Urinary bladder (tissue), 4 donors: ENCODE data around the gene DGCR8. TPM values are rescaled to one million over a fixed set of nuclear protein-coding genes. Genes with fewer than 3 reads are reported as not detected.

ENCODE experiments used
- DNase-seq: peaks from one replicate; pipeline ENCODE4 v3.0.0-alpha.2; 2015; ENCODE audit errors: extremely low spot score
- H3K27ac ChIP-seq: one replicate; pipeline ENCODE4 v1.5.1; 2013; ENCODE audit warnings: low read depth, mild to moderate bottlenecking, moderate library complexity
- H3K36me3 ChIP-seq: one replicate; pipeline ENCODE4 v1.6.1; 2013; ENCODE audit warnings: mild to moderate bottlenecking, moderate library complexity; ENCODE audit not compliant: insufficient read depth
- H3K4me1 ChIP-seq: one replicate; pipeline ENCODE4 v1.6.1; 2013; ENCODE audit warnings: mild to moderate bottlenecking, moderate library complexity; ENCODE audit not compliant: insufficient read depth
- H3K4me3 ChIP-seq: one replicate; pipeline ENCODE4 v1.5.1; 2013; ENCODE audit warnings: low read depth, low read length
- WGBS: extraction: QIAGEN DNeasy Blood & Tissue Kit; methylation state at CpG from one replicate; pipeline ENCODE4 v1.1.7; 2013; 5-methylcytosine and 5-hydroxymethylcytosine counted together
- polyA plus RNA-seq: library from polyadenylated mRNA; stranded (reverse); fragments of 200-250 nt; gene quantifications from one replicate; pipeline ENCODE4 v1.2.3, GENCODE V29; 2013
- total RNA-seq: library from RNA; depleted of rRNA; stranded (reverse); fragments of >200 nt; gene quantifications from one replicate; pipeline ENCODE4 v1.2.3, GENCODE V29; 2014
- donor health status: healthy with polysubstance abuse.
- donor health status: healthy.

DGCR8 gene
- total and polyA plus RNA-seq, 2 donors, result 18.9 to 24.8 TPM

DNA sequence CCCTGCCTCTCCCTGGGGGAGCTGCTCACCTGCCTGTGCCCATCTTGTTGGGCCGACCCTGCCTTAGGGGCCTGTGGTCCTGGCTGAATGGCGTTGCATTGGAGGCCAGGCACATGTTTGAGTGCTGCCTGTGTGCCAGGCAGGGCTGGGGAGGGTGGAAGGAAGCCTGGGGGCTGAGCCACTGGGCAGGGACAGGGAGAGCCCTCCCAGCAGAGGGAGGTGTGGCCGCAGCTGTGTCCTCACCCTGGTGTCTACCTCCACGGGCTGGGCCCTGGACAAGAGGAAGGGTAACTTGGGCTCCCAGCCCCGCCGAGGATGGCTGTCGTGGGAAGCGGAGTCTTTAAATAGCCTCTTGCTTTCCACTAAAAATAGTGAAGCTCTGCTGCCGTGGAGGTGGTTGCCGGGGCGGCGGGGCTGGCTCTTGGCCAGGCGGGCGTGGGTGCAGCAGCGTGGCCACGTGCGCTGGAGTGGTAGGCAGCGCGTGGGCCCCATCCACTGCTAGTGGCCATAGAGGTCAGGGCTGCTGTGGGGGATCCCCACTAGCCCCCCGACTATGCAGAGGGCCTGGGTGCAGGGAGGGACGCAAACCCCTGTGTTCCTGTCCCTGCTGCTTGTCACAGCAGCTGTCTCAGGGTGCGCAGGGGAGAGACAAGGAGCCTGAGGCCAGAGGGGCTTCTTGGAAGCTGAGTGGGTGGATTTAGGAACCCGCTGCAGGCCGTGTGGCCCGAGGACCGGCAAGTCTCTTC lies 57.8 kb downstream of the DGCR8 start:
- no peak for DNase-seq
- 37% methylated on average over 26 of the region's 26 CpGs for WGBS
- Histone ChIP-seq H3K27ac (no peak overlapping the region), H3K4me1 (peaks cover 2% of the 10 kb centered on the region), H3K36me3 (no peaks in the 10 kb centered on the region), H3K4me3 (no peak overlapping the region)

DNA sequence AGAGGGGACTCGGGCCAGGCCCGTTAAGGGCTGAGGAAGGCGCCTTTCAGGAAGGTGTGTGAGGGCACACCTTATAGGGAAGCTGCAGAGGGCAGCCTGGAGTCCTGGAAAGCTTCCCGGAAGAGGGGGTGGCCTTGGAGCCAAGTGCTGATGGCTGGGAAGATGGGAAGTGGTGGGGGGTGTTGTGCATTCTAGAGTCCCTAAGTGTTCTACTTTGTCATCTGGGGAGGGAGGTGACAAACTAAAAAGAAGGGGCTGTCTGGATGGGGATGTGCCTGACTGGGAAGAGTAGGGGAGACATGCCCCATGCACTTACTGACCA lies 58.3 kb downstream of the DGCR8 start:
- no peak for DNase-seq
- H3K4me3 ChIP-seq, result no peak overlapping the region
- no peaks in the 10 kb centered on the region for H3K36me3 ChIP-seq
- no peaks in the 10 kb centered on the region for H3K4me1 ChIP-seq
- H3K27ac ChIP-seq, result no peak overlapping the region
- 55% methylated on average over 4 of the region's 4 CpGs for WGBS

DNA sequence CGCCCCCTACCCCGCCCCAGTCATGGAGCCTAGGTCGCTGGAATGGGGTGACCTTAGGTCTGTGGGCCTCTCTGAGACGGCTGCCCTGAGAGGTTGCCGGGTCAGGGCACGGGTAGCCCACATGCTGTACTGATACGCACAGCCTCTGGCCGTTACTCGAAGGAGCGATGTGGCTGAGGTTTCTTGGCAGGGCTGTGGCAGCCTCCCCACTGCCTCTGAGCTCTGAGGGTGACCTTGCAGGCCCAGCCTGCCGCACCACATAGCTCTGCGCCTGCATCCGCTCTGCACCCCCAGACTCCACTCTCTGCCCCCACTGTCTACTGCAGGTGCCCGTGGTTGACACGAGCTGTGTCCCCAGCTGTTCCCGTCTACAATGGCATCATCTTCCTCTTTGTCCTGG lies 58.8 kb downstream of the DGCR8 start:
- WGBS, result 93% methylated on average over 16 of the region's 16 CpGs

DNA sequence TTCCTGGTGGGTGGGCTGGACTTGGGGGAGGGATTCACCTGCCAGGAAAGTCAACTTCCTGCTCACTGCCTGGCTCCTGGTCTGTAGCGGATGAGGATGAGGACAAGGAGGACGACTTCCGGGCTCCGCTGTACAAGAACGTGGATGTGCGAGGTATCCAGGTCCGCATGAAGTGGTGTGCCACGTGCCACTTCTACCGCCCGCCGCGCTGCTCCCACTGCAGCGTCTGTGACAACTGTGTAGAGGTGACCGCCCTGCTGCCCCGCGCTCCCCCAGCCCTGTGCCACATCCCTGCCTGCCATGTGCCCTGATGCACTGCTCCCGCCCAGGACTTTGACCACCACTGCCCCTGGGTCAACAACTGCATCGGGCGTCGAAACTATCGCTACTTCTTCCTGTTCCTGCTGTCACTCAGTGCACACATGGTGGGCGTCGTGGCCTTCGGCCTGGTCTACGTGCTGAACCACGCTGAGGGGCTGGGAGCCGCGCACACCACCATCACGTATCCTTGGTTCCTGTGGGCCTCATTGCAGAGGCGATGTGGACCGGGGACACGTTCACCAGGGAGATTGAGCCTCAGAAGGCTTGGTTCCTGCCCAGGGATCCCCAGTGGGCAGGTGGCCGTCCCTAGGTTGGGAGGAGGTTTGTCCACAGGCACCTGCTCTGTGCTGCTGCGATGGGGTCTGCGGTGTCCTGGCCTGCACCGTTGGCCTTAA lies 59.5 kb downstream of the DGCR8 start:
- no peak for DNase-seq
- no peaks in the 10 kb centered on the region for H3K36me3 ChIP-seq
- no peaks in the 10 kb centered on the region for H3K4me1 ChIP-seq
- no peak overlapping the region for H3K4me3 ChIP-seq
- no peak overlapping the region for H3K27ac ChIP-seq
- 94% methylated on average over 36 of the region's 36 CpGs for WGBS

More for the DNA sequence above, 58.8 kb downstream of the DGCR8 start:
- H3K27ac ChIP-seq, result no peak overlapping the region
- no peaks in the 10 kb centered on the region for H3K4me1 ChIP-seq
- H3K36me3 ChIP-seq, result no peaks in the 10 kb centered on the region
- no peak for DNase-seq
- H3K4me3 ChIP-seq, result no peak overlapping the region

DNA sequence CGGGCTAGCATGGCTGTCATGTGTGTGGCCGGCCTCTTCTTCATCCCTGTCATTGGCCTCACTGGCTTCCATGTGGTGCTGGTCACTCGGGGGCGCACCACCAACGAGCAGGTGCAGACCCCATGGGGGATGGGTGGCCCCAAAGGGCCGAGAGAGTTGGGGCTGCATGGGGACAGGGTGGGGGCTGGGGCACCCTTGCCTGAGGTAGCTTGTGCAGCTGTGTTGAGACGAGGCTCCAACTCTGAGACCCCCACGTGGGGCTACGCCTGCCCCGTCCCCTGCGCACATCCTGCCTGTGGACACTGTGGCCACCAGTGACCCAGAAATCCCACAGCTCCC lies 60.0 kb downstream of the DGCR8 start:
- WGBS, result 91% methylated on average over 11 of the region's 11 CpGs

DNA sequence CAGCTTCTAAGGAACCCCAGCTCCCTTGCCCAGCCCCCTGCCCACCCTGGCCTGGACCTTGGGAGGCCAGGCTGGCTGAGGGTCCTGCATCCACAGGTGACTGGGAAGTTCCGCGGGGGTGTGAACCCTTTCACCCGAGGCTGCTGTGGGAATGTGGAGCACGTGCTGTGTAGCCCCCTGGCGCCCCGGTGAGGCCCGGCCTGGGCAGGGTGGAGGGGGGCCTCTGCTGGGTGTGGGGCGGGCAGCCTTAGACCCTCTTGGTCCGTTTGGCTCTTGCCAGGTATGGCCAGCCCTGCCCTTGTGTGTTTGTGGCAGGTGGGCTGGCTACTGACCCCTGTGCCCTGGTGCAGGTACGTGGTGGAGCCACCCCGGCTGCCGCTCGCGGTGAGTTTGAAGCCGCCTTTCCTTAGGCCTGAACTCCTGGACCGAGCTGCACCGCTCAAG lies 60.5 kb downstream of the DGCR8 start:
- Histone ChIP-seq H3K4me3 (no peak overlapping the region), H3K27ac (no peak overlapping the region), H3K4me1 (no peaks in the 10 kb centered on the region), H3K36me3 (no peaks in the 10 kb centered on the region)
- DNase-seq, result no peak
- 92% methylated on average over 17 of the region's 17 CpGs for whole genome bisulfite sequencing

More for the DNA sequence above, 60.0 kb downstream of the DGCR8 start:
- Histone ChIP-seq H3K4me1 (no peaks in the 10 kb centered on the region), H3K27ac (no peak overlapping the region), H3K4me3 (no peak overlapping the region), H3K36me3 (no peaks in the 10 kb centered on the region)
- DNase-seq, result no peak

DNA sequence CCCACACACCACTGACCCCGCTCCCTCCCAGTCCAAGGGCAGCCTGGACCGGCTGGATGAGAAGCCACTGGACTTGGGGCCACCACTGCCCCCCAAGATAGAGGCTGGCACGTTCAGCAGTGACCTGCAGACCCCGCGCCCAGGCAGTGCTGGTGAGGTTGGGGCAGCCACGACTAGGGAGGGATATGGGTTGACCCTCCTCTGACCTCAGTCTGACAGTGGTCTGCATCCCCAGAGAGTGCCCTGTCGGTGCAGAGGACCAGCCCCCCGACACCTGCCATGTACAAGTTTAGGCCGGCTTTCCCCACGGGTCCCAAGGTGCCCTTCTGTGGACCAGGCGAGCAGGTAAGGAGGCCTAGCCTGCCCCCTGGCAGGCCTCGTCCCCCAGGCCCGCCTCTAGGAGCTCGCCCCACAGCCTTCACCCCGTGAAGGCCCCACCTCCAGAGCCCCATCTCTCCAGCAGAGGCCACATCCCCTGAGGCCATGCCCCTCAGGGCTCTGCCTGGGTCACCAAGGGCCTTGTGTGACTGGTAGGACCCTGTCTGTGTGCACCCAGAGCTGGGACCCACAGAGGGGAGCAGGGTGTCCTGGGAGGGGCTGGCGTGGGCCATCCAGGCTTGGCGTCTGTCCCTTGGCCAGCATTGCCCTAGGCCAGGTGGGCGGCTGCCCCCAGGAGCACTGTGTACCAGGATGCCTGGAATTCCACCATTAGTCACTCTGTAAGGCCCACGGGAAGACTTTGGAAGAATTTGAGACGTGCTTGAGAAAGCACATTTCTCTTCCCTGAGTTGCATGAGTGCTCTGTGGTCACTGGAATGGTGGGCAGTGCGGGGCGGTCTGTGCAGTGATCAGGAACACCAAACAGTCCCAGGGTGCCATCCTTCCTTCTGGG lies 61.4 kb downstream of the DGCR8 start:
- WGBS, result 88% methylated on average over 22 of the region's 22 CpGs
- no peaks in the 10 kb centered on the region for H3K36me3 ChIP-seq
- no peak overlapping the region for H3K27ac ChIP-seq
- no peaks in the 10 kb centered on the region for H3K4me1 ChIP-seq
- DNase-seq, result no peak
- H3K4me3 ChIP-seq, result no peak overlapping the region

DNA sequence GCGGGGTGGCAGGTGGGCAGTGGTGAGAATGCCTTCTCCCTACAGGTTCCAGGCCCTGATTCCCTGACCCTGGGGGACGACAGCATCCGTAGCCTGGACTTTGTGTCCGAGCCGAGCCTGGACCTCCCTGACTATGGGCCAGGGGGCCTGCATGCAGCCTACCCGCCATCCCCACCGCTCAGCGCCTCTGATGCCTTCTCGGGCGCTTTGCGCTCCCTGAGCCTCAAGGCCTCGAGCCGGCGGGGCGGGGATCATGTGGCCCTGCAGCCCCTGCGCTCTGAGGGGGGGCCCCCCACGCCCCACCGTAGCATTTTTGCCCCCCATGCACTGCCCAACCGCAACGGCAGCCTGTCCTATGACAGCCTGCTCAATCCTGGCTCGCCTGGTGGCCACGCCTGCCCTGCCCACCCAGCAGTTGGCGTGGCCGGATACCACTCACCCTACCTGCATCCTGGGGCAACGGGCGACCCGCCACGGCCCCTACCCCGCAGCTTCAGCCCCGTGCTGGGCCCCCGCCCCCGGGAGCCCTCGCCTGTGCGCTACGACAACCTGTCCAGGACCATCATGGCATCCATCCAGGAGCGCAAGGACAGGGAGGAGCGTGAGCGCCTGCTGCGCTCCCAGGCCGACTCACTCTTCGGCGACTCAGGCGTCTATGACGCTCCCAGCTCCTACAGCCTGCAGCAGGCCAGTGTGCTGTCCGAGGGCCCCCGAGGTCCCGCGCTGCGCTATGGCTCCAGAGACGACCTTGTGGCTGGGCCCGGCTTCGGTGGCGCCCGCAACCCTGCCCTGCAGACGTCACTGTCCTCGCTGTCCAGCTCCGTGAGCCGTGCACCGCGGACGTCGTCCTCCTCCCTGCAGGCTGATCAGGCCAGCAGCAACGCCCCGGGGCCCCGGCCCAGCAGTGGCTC lies 62.9 kb downstream of the DGCR8 start:
- no peak for DNase-seq
- 91% methylated on average over 65 of the region's 65 CpGs for WGBS
- Histone ChIP-seq H3K4me3 (no peak overlapping the region), H3K4me1 (no peaks in the 10 kb centered on the region), H3K36me3 (no peaks in the 10 kb centered on the region), H3K27ac (no peak overlapping the region)

DNA sequence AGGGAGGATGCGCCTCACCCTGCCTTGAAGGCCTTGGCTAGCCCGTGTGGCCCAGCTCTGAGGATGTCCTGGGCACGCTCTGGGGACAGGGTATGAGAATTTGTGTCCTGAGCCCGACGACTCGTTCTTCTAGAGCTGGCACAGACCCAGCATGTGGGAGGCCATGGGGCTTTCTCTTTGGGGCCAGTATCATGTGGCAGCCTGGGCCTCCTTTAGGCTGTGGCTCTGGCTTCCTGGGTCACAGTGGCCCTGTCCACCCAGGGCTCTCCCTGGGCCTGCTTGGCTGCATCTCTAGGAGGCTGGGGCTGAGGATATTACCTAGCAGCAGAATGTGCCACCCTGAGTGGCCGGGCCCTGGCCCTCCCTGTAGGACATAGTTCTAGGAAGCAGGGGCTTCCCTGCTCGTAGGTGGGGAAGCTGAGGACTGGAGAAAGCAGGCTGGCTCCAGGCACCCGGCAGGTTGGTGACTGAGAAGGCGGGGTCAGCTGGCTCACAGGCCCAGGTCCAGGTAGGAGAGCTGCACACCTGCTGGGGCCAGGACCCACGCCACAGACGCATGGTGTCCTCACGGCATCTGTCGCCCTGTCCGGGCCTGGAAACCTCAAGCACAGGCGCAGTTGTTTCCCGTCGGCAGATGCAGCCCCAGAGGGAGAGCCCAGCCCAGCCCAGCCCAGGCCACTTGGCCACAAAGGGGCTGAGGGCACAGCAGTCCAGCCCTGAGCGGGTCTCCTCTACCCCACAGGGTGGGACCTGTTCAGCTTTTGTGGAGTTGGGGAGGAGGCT lies 64.0 kb downstream of the DGCR8 start:
- H3K36me3 ChIP-seq, result no peaks in the 10 kb centered on the region
- WGBS, result 87% methylated on average over 19 of the region's 19 CpGs
- H3K4me1 ChIP-seq, result no peaks in the 10 kb centered on the region
- no peak overlapping the region for H3K4me3 ChIP-seq
- DNase-seq, result no peak
- no peak overlapping the region for H3K27ac ChIP-seq

DNA sequence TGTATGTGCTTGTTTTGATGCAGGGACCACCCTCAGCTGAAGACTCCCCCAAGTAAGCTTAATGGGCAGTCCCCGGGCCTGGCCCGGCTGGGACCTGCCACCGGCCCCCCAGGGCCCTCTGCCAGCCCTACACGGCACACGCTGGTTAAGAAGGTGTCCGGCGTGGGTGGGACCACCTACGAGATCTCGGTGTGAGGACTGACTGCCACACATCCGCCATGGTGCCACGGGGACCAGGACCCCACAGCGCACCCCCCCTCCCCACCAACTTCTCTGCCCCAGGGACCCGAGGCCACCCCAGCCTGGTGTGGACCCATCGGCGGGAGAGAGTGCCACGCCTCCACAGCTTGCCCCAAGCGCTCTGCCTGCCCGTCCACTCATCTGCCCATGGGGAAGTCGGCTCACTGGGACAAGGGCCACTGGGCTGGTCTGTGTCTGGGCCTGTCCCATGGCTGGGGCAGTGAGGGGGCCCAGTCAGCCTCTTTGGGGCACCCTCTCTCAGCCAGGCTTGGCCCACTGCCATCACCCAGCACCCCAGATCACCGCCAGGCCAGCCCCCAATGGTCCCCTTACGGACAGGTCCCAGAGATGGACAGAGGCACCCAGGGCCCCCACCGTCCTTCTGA lies 65.3 kb downstream of the DGCR8 start:
- no peak for DNase-seq
- H3K4me1 ChIP-seq, result no peaks in the 10 kb centered on the region
- H3K36me3 ChIP-seq, result no peaks in the 10 kb centered on the region
- WGBS, result 89% methylated on average over 22 of the region's 22 CpGs
- no peak overlapping the region for H3K4me3 ChIP-seq
- no peak overlapping the region for H3K27ac ChIP-seq

DNA sequence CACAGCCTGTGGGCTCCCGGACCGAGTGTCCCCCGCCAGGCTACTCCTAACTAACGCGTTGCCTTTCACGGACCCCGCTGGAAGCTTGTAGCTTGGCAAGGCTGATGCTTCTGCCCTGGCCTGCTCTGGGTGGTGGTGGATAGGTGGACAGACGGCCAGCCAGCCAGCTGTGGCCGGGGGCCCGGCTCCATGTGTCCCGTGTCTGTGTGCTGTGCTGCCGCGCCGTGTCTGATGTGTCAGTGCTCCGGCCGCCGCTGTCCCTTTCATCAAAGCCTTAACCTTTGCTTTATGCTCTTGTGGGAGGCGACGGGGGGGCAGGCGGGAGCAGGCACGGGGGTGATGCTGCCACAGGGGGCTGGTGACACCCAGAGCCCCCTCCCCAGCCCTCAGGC lies 65.8 kb downstream of the DGCR8 start:
- Histone ChIP-seq H3K4me3 (no peak overlapping the region), H3K4me1 (no peaks in the 10 kb centered on the region), H3K27ac (no peak overlapping the region), H3K36me3 (no peaks in the 10 kb centered on the region)
- no peak for DNase-seq
- WGBS, result 88% methylated on average over 21 of the region's 21 CpGs

DNA sequence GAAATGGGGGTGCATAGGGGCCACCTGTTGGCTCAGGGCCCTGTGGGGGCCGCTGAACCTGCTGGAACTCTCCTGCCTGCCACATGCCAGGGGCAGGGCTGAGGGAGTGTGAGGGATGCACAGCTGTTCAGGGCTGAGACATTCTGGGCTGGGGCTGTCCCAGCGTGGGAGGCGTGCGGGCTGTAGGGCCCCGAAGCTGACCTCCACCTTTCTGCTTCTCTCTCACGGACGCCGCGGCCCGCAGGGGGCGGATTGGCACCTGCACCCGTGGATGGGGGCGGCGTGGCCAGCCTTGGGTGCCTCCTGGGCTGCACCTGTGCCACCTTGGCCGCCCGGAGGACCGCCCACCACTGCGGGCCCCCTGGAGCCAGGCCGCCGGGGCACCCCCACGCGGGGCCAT lies 66.7 kb downstream of the DGCR8 start:
- no peak for DNase-seq
- WGBS, result 87% methylated on average over 22 of the region's 22 CpGs
- Histone ChIP-seq H3K27ac (no peak overlapping the region), H3K36me3 (no peaks in the 10 kb centered on the region), H3K4me3 (no peak overlapping the region), H3K4me1 (no peaks in the 10 kb centered on the region)
